H9 (cell line): ENCODE results near the gene KRTAP19-4. TPM values are rescaled to one million over a fixed set of nuclear protein-coding genes. Genes with fewer than 3 reads are reported as not detected.

ENCODE experiments used
- DNase-seq: peaks from one replicate; pipeline ENCODE4 v3.0.0-alpha.2; 2017
- H2AFZ ChIP-seq: one replicate; pipeline ENCODE4 v1.6.1; 2013; ENCODE audit warnings: mild to moderate bottlenecking, low read length, control low read depth, moderate library complexity
- H2AK5ac ChIP-seq: 2 replicates; pipeline ENCODE4 v1.6.1; 2013; ENCODE audit warnings: low read length, control low read depth, mixed read lengths; ENCODE audit not compliant: insufficient read length
- H2BK120ac ChIP-seq: one replicate; pipeline ENCODE4 v1.6.1; 2013; ENCODE audit warnings: low read depth, mild to moderate bottlenecking, low read length, control low read depth, inconsistent platforms; ENCODE audit not compliant: poor library complexity, severe bottlenecking
- H2BK12ac ChIP-seq: 2 replicates; pipeline ENCODE4 v1.6.1; 2013; ENCODE audit warnings: low read length, control low read depth, mixed read lengths, low read depth; ENCODE audit not compliant: insufficient read length
- H2BK15ac ChIP-seq: 2 replicates; pipeline ENCODE4 v1.6.1; 2013; ENCODE audit warnings: low read depth, low read length, control low read depth
- H2BK20ac ChIP-seq: one replicate; pipeline ENCODE4 v1.6.1; 2013; ENCODE audit warnings: low read depth, mild to moderate bottlenecking, low read length, control low read depth, inconsistent platforms; ENCODE audit not compliant: poor library complexity, severe bottlenecking
- H2BK5ac ChIP-seq: 2 replicates; pipeline ENCODE4 v1.6.1; 2013; ENCODE audit warnings: low read length, control low read depth, mixed read lengths; ENCODE audit not compliant: insufficient read length
- H3K14ac ChIP-seq: 2 replicates; pipeline ENCODE4 v1.6.1; 2013; ENCODE audit warnings: low read length, control low read depth; ENCODE audit not compliant: insufficient read depth
- H3K18ac ChIP-seq: 2 replicates; pipeline ENCODE4 v1.6.1; 2013; ENCODE audit warnings: low read depth, mild to moderate bottlenecking, mixed read lengths, low read length, control low read depth; ENCODE audit not compliant: insufficient read length
- H3K23ac ChIP-seq: 2 replicates; pipeline ENCODE4 v1.6.1; 2013; ENCODE audit warnings: low read length, control low read depth, mixed read lengths, low read depth; ENCODE audit not compliant: insufficient read length
- H3K23me2 ChIP-seq: 2 replicates; pipeline ENCODE4 v1.6.1; 2013; ENCODE audit warnings: low read depth, mild to moderate bottlenecking, mixed read lengths, low read length, control low read depth; ENCODE audit not compliant: insufficient read length, poor library complexity, severe bottlenecking
- H3K27ac ChIP-seq: 2 replicates; pipeline ENCODE4 v1.5.1; 2013; ENCODE audit warnings: low read length, control low read depth, mixed read lengths, low read depth; ENCODE audit not compliant: insufficient read length
- H3K27me3 ChIP-seq: 2 replicates; pipeline ENCODE4 v1.6.1; 2013; ENCODE audit warnings: low read length, control low read depth, inconsistent platforms; ENCODE audit not compliant: insufficient read depth
- H3K4ac ChIP-seq: 2 replicates; pipeline ENCODE4 v1.6.1; 2013; ENCODE audit warnings: low read depth, mild to moderate bottlenecking, control low read depth, inconsistent platforms, low read length, moderate library complexity
- H3K4me1 ChIP-seq: 2 replicates; pipeline ENCODE4 v1.6.1; 2013; ENCODE audit warnings: low read length, control low read depth, inconsistent platforms; ENCODE audit not compliant: insufficient read depth
- H3K4me2 ChIP-seq: 2 replicates; pipeline ENCODE4 v1.6.1; 2013; ENCODE audit warnings: low read length, control low read depth, mixed read lengths; ENCODE audit not compliant: insufficient read length, insufficient read depth
- H3K56ac ChIP-seq: 2 replicates; pipeline ENCODE4 v1.6.1; 2013; ENCODE audit warnings: low read depth, mild to moderate bottlenecking, mixed read lengths, low read length, control low read depth; ENCODE audit not compliant: insufficient read length
- H3K79me1 ChIP-seq: 2 replicates; pipeline ENCODE4 v1.6.1; 2013; ENCODE audit warnings: low read depth, mild to moderate bottlenecking, moderate library complexity, low read length, control low read depth, inconsistent platforms; ENCODE audit not compliant: insufficient read depth, poor library complexity, severe bottlenecking
- H3K79me2 ChIP-seq: 2 replicates; pipeline ENCODE4 v1.6.1; 2013; ENCODE audit warnings: low read length, control low read depth, inconsistent platforms; ENCODE audit not compliant: insufficient read depth
- H3K9ac ChIP-seq: 2 replicates; pipeline ENCODE4 v1.6.1; 2013; ENCODE audit warnings: low read length, control low read depth, mixed read lengths; ENCODE audit not compliant: insufficient read length; ENCODE audit errors: extremely low read depth
- H3K9me3 ChIP-seq: one replicate; pipeline ENCODE4 v1.6.1; 2013; ENCODE audit warnings: low read depth, low read length, inconsistent platforms; ENCODE audit not compliant: control insufficient read depth
- H3T11ph ChIP-seq: one replicate; pipeline ENCODE4 v1.6.1; 2013; ENCODE audit warnings: mild to moderate bottlenecking, low read length, control low read depth, inconsistent platforms
- H4K20me1 ChIP-seq: one replicate; pipeline ENCODE4 v1.6.1; 2013; ENCODE audit not compliant: control insufficient read depth, insufficient read length, insufficient read depth
- H4K5ac ChIP-seq: 2 replicates; pipeline ENCODE4 v1.6.1; 2013; ENCODE audit warnings: low read depth, mild to moderate bottlenecking, mixed read lengths, low read length, control low read depth; ENCODE audit not compliant: insufficient read length
- H4K8ac ChIP-seq: replicated peaks from 2 replicates; pipeline ENCODE4 v1.6.1; 2013; ENCODE audit warnings: low read length, control low read depth, mixed read lengths, low read depth; ENCODE audit not compliant: insufficient read length
- H4K91ac ChIP-seq: 2 replicates; pipeline ENCODE4 v1.6.1; 2013; ENCODE audit warnings: low read depth, mild to moderate bottlenecking, moderate library complexity, mixed read lengths, low read length, control low read depth; ENCODE audit not compliant: insufficient read length
- H3K27ac Mint-ChIP-seq, 3 experiments: 2 replicates in 2 of 3; 3 replicates in 1 of 3; pipeline ENCODE4 v1.8.0; 2020 to 2021; ENCODE audit warnings: mixed read lengths in 3 of 3, mild to moderate bottlenecking in 1 of 3, moderate library complexity in 1 of 3
- H3K27me3 Mint-ChIP-seq: 2 replicates; pipeline ENCODE4 v1.8.0; 2021; ENCODE audit warnings: low read depth, mild to moderate bottlenecking, moderate library complexity, mixed read lengths
- H3K36me3 Mint-ChIP-seq, 3 experiments: 2 replicates in 2 of 3; 3 replicates in 1 of 3; pipeline ENCODE4 v1.8.0; 2020 to 2021; ENCODE audit warnings: low read depth in 3 of 3, mixed read lengths in 3 of 3; ENCODE audit not compliant: insufficient read depth in 1 of 3
- H3K4me1 Mint-ChIP-seq, 2 experiments: 2 replicates each; pipeline ENCODE4 v1.8.0; 2020; ENCODE audit warnings: mixed read lengths in 2 of 2
- H3K4me3 Mint-ChIP-seq, 2 experiments: 2 replicates in 1 of 2; 3 replicates in 1 of 2; pipeline ENCODE4 v1.8.0; 2020 to 2021; ENCODE audit warnings: mild to moderate bottlenecking in 2 of 2, mixed read lengths in 2 of 2, moderate library complexity in 1 of 2
- H3K9me3 Mint-ChIP-seq, 2 experiments: 2 replicates in 1 of 2; 3 replicates in 1 of 2; pipeline ENCODE4 v1.8.0; 2020; ENCODE audit warnings: mild to moderate bottlenecking in 2 of 2, mixed read lengths in 2 of 2, moderate library complexity in 1 of 2
- CTCF ChIP-seq: fragments of 200-600 bp; sonication (generic); conservative IDR thresholded peaks from 3 replicates; pipeline ENCODE4 v1.8.0; 2021; ENCODE audit warnings: antibody characterized with exemption, mild to moderate bottlenecking
- WGBS: extraction: QIAGEN DNeasy Blood & Tissue Kit; methylation state at CpG from one replicate; pipeline ENCODE4 v1.1.7; 2013; ENCODE audit warnings: missing lambda C conversion rate, low lambda C conversion rate, mixed read lengths; ENCODE audit not compliant: insufficient read length; ENCODE audit errors: extremely low coverage; 5-methylcytosine and 5-hydroxymethylcytosine counted together
- total RNA-seq: library from RNA; stranded (reverse); gene quantifications from 2 replicates; pipeline ENCODE4 v1.2.1, GENCODE V29; 2021

The KRTAP19-4 gene
- total RNA-seq, 1 experiment from 2014 or later, result not detected

- no peak overlapping the region for H3K27ac Mint-ChIP-seq
- no peaks in the 10 kb centered on the region for H3K27me3 Mint-ChIP-seq
- no peaks in the 10 kb centered on the region for H3K4me1 Mint-ChIP-seq
These were observed 17.7 kb downstream of the KRTAP19-4 start for GRCh38 chr21:30479259-30479658.

More at GRCh38 chr21:30479259-30479658, 17.7 kb downstream of the KRTAP19-4 start:
- H3K36me3 Mint-ChIP-seq, result no peaks in the 10 kb centered on the region
- Histone ChIP-seq H3K27me3 (no peaks in the 10 kb centered on the region), H2AK5ac (no peak overlapping the region), H3K4me2 (no peak overlapping the region), H3K4ac (no peak overlapping the region), H3K23ac (no peak overlapping the region), H2BK20ac (no peak overlapping the region), H2BK15ac (no peak overlapping the region), H3K14ac (no peak overlapping the region), H3K4me1 (no peaks in the 10 kb centered on the region), H3K9ac (no peak overlapping the region), H3K27ac (no peak overlapping the region), H2BK12ac (no peak overlapping the region), H4K91ac (no peak overlapping the region), H4K5ac (no peak overlapping the region), H3T11ph (no peak overlapping the region), H3K79me2 (no peaks in the 10 kb centered on the region), H3K23me2 (no peaks in the 10 kb centered on the region), H2AFZ (no peak overlapping the region), H3K18ac (no peak overlapping the region), H2BK120ac (no peak overlapping the region), H3K9me3 (no peaks in the 10 kb centered on the region), H2BK5ac (no peak overlapping the region), H3K79me1 (no peaks in the 10 kb centered on the region), H4K20me1 (no peaks in the 10 kb centered on the region), H3K56ac (no peak overlapping the region), H4K8ac (no peak overlapping the region)
- no peak for TF ChIP-seq CTCF
- H3K9me3 Mint-ChIP-seq, result no peaks in the 10 kb centered on the region
- no peak for DNase-seq
- no peak overlapping the region for H3K4me3 Mint-ChIP-seq
- no CpG with 5 or more reads among the region's 4 CpGs for WGBS
